Measurements from ENCODE around the gene SCG3.

SCG3 gene

DNA sequence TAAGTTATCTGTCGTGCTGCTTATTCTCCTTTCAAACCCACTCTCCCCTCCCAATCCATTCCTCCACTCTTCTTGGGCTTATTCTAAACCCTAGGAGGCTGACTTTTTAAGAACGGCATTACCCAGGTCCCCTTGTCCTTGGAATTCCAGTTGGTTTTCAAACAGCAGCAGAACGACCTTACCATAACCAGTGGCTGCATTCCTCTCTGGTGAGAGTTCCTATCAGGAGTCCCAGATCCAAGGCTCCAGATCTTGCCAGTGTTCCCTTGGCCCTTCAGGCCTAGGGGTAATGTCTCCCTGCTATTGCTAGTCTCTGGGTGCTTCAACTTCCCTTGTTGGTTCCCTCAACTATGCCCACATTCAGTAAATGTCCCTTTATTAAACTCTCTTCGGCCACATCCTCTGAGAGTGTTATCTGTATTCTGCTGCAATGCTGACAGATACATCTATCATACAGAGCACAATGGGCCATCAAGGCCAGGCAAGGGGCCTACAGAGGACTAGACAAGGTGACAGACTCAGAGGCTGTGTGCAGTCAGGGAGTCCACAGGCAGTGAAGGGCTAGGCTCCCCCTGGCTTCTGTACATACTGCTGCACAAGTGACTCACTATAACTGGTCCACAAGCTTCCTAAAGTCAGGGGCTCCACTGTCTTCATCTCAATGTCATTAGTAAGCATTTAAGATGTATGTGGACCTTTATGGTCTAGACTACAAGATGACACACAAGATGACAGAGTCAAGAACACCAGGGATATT is 46.0 kb downstream of the SCG3 start:
- Histone ChIP-seq H3K9me3 (no peaks in the 10 kb centered on the region), H3K4me3 (ENCODE audit: low read depth, low read length) (peak overlapping the region; percentile 20), H3K4me1 (peaks cover 42% of the 10 kb centered on the region), H3K36me3 (peaks cover 13% of the 10 kb centered on the region), H3K27me3 (no peaks in the 10 kb centered on the region)
- TF ChIP-seq, protein P1, sequence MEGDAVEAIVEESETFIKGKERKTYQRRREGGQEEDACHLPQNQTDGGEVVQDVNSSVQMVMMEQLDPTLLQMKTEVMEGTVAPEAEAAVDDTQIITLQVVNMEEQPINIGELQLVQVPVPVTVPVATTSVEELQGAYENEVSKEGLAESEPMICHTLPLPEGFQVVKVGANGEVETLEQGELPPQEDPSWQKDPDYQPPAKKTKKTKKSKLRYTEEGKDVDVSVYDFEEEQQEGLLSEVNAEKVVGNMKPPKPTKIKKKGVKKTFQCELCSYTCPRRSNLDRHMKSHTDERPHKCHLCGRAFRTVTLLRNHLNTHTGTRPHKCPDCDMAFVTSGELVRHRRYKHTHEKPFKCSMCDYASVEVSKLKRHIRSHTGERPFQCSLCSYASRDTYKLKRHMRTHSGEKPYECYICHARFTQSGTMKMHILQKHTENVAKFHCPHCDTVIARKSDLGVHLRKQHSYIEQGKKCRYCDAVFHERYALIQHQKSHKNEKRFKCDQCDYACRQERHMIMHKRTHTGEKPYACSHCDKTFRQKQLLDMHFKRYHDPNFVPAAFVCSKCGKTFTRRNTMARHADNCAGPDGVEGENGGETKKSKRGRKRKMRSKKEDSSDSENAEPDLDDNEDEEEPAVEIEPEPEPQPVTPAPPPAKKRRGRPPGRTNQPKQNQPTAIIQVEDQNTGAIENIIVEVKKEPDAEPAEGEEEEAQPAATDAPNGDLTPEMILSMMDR (IDR thresholded peaks at IDR 0.05; ENCODE audit: low read depth, low read length) = peak; percentile 65
- peak; percentile 64 for DNase-seq

DNA sequence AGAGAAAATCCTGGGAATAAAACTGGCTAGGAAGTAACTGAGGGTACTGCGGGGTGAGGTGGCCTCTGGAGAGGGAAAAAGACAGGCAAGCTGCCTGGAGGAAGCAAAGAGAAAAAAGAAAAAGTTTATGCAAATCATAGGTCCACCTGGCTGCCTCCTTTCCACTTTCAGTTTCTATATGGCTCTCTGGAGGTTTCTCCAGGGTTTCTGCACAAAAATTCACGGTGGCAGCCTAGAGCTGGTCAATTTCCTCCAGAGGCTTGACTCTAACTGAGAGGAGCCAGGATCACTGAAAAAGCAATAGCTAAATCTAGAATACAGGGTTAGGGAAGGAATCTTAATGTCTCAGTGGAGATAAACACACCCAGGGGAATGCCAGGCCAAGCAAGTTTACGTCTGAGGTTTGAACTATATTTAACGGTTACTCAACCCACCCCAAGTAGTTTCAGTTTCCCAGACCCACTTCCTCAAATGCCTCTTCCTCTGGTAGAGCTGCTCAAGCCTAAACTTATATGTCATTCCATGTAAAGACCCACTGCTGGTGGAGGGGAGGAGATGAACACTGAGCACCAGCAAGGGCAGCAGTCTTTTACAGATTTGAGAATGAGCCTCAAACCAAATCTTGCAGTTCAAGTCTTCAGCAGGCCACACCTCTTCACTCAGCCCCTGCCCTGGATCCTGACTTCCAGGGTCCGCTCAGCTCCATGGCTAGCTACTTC is 50.4 kb downstream of the SCG3 start:
- peaks cover 41% of the 10 kb centered on the region for H3K4me1 ChIP-seq
- TF ChIP-seq, protein P1 (IDR thresholded peaks at IDR 0.05; ENCODE audit: low read depth, low read length) = no peak
- H3K9me3 ChIP-seq = no peaks in the 10 kb centered on the region
- H3K36me3 ChIP-seq = peaks cover 14% of the 10 kb centered on the region
- no peak for DNase-seq
- no peak overlapping the region for H3K4me3 ChIP-seq (ENCODE audit: low read depth, low read length)
- no peaks in the 10 kb centered on the region for H3K27me3 ChIP-seq

DNA sequence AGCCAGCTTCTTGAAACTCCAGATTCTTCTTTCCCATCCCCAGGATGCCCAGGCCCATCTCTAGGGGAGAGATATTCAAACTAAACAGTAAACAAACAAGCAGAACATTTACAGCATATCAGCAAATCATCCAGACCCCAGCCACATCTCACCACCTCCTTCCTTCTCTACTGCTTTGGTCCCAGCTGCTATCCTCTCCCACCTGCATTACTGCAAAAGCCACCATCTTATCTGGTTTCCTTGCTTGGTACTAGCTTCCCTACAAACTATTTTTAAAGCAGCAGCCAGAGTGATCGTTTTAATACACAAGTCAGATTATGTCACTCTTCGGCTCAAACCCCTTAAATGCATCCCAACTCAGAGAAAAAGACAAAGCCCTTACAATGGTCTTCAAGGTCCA is 51.3 kb downstream of the SCG3 start:
- TF ChIP-seq, protein P1 (IDR thresholded peaks at IDR 0.05; ENCODE audit: low read depth, low read length) = no peak
- no peak for DNase-seq
- H3K27me3 ChIP-seq = no peaks in the 10 kb centered on the region
- no peak overlapping the region for H3K4me3 ChIP-seq (ENCODE audit: low read depth, low read length)
- no peaks in the 10 kb centered on the region for H3K9me3 ChIP-seq
- peaks cover 14% of the 10 kb centered on the region for H3K36me3 ChIP-seq
- peaks cover 35% of the 10 kb centered on the region for H3K4me1 ChIP-seq

- H3K9me3 ChIP-seq = no peaks in the 10 kb centered on the region
- no peaks in the 10 kb centered on the region for H3K27me3 ChIP-seq
- peaks cover 29% of the 10 kb centered on the region for H3K4me1 ChIP-seq
- TF ChIP-seq, protein P1 (IDR thresholded peaks at IDR 0.05; ENCODE audit: low read depth, low read length) = peak; percentile 73
- peak overlapping the region; percentile 80 for H3K4me3 ChIP-seq (ENCODE audit: low read depth, low read length)
- H3K36me3 ChIP-seq = peaks cover 9% of the 10 kb centered on the region
- DNase-seq = peak; percentile 55
Measured at GRCh38 chr15:51735228-51736010, 54.1 kb downstream of the SCG3 start.

DNA sequence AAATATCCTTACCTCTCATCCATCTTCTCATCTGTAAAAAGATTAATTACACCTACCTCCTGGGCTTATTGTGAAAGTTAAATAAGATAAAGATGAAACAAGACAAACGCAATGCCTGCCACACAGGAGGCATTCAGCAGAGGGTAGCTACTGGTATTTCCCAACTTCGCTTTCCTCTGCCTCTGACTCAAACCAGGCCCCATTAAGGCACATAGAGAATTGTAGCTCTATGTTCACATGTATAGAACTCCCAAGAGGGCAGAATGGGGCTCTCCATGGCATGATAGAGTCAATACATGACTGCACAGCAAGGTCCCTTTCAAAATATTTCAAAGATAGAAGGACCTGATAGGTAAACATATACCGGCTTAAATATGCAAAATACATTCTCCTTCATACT is 54.8 kb downstream of the SCG3 start:
- H3K4me3 ChIP-seq (ENCODE audit: low read depth, low read length) = peak overlapping the region; percentile 80

More for the DNA sequence above, 54.8 kb downstream of the SCG3 start:
- TF ChIP-seq, protein P1 (IDR thresholded peaks at IDR 0.05; ENCODE audit: low read depth, low read length) = no peak
- Histone ChIP-seq H3K36me3 (peaks cover 5% of the 10 kb centered on the region), H3K4me1 (peaks cover 25% of the 10 kb centered on the region), H3K27me3 (no peaks in the 10 kb centered on the region), H3K9me3 (no peaks in the 10 kb centered on the region)
- DNase-seq = peak; percentile 39

Data from BE2C (cell line).